IMR-90 (cell line): Measurements from ENCODE around the gene NLRP3. TPM values are rescaled to one million over a fixed set of nuclear protein-coding genes. Genes with fewer than 3 reads are reported as not detected.

Experiments
- ATAC-seq: fragments of 200-7000 bp; cut with Tn5 transposase; 2 replicates; pipeline ENCODE4 v1.9.1; 2020; ENCODE audit warnings: low read depth, mild to moderate bottlenecking, moderate library complexity
- BruUV-seq: library from RNA; stranded (reverse); fragments of 400-500 nt; replicated peaks from 2 replicates; lab custom pipeline; 2021; lab: Mats Ljungman, UMichigan
- CTCF ChIA-PET: fragments of 300-600 bp; formaldehyde crosslinking; extraction: SDS; loops from one replicate; lab custom pipeline; 2021; ENCODE audit warnings: antibody characterized with exemption; lab: Yijun Ruan, JAX
- POLR2A ChIA-PET: fragments of 300-600 bp; sonication (Branson Sonifier 250); formaldehyde crosslinking; loops from one replicate; lab custom pipeline; 2022; ENCODE audit warnings: antibody characterized with exemption; ENCODE audit not compliant: unreplicated experiment; lab: Charles Lee
- DNase-seq: peaks from one replicate; pipeline ENCODE4 v3.0.0; 2013
- H2AFZ ChIP-seq: replicated peaks from 2 replicates; pipeline ENCODE3; 2013; ENCODE audit warnings: low read length, mild to moderate bottlenecking; ENCODE audit not compliant: poor library complexity
- H2AK5ac ChIP-seq: 2 replicates; pipeline ENCODE4 v1.6.1; 2013; ENCODE audit warnings: low read depth, low read length, inconsistent platforms
- H2AK9ac ChIP-seq: replicated peaks from 2 replicates; pipeline ENCODE3; 2013; ENCODE audit warnings: mild to moderate bottlenecking, low read depth, low read length, moderate library complexity; ENCODE audit not compliant: poor library complexity
- H2BK120ac ChIP-seq: 2 replicates; pipeline ENCODE4 v1.6.1; 2013; ENCODE audit warnings: low read depth, low read length, inconsistent platforms
- H2BK15ac ChIP-seq: 3 replicates; pipeline ENCODE4 v1.6.1; 2013; ENCODE audit warnings: low read depth, low read length, inconsistent platforms
- H2BK20ac ChIP-seq: 2 replicates; pipeline ENCODE4 v1.6.1; 2013; ENCODE audit warnings: low read depth, mild to moderate bottlenecking, inconsistent platforms, low read length, moderate library complexity
- H2BK5ac ChIP-seq: 2 replicates; pipeline ENCODE4 v1.6.1; 2013; ENCODE audit warnings: mild to moderate bottlenecking, low read depth, low read length, inconsistent platforms; ENCODE audit not compliant: poor library complexity, severe bottlenecking
- H3K14ac ChIP-seq: replicated peaks from 2 replicates; pipeline ENCODE4 v1.6.1; 2013; ENCODE audit warnings: low read depth, low read length, inconsistent platforms
- H3K18ac ChIP-seq: 2 replicates; pipeline ENCODE4 v1.6.1; 2013; ENCODE audit warnings: low read depth, low read length, control low read depth
- H3K23ac ChIP-seq: 2 replicates; pipeline ENCODE4 v1.6.1; 2013; ENCODE audit warnings: low read depth, low read length, inconsistent platforms
- H3K27ac ChIP-seq: 2 replicates; pipeline ENCODE4 v1.5.1; 2013; ENCODE audit warnings: mild to moderate bottlenecking, control low read depth, low read length; ENCODE audit not compliant: insufficient read depth
- H3K27me3 ChIP-seq: 2 replicates; pipeline ENCODE4 v1.6.1; 2013; ENCODE audit warnings: low read length; ENCODE audit not compliant: control insufficient read depth, insufficient read depth
- H3K36me3 ChIP-seq: 2 replicates; pipeline ENCODE4 v1.6.1; 2013; ENCODE audit warnings: low read length, mixed read lengths; ENCODE audit not compliant: control insufficient read depth, insufficient read depth
- H3K4ac ChIP-seq: 2 replicates; pipeline ENCODE4 v1.6.1; 2013; ENCODE audit warnings: low read depth, low read length, inconsistent platforms
- H3K4me1 ChIP-seq: 2 replicates; pipeline ENCODE4 v1.6.1; 2013; ENCODE audit warnings: low read length, mixed read lengths; ENCODE audit not compliant: control insufficient read depth, insufficient read depth
- H3K4me2 ChIP-seq: 2 replicates; pipeline ENCODE4 v1.6.1; 2013; ENCODE audit warnings: low read depth, mild to moderate bottlenecking, control low read depth, low read length, moderate library complexity
- H3K4me3 ChIP-seq: 2 replicates; pipeline ENCODE4 v1.5.1; 2013; ENCODE audit warnings: low read depth, mild to moderate bottlenecking, control low read depth, low read length, moderate library complexity; ENCODE audit not compliant: insufficient read depth
- H3K56ac ChIP-seq: 2 replicates; pipeline ENCODE4 v1.6.1; 2013; ENCODE audit warnings: low read length, inconsistent platforms; ENCODE audit not compliant: insufficient read depth; ENCODE audit errors: extremely low read depth
- H3K79me1 ChIP-seq, 2 experiments: 2 replicates each; pipeline ENCODE4 v1.6.1; 2013; ENCODE audit warnings: low read length in 2 of 2, inconsistent platforms in 1 of 2, low read depth in 1 of 2
- H3K9ac ChIP-seq: 2 replicates; pipeline ENCODE4 v1.6.1; 2013; ENCODE audit warnings: low read depth, low read length, control low read depth
- H3K9me1 ChIP-seq: 2 replicates; pipeline ENCODE4 v1.6.1; 2013; ENCODE audit warnings: low read length, inconsistent platforms; ENCODE audit not compliant: insufficient read depth
- H3K9me3 ChIP-seq: 2 replicates; pipeline ENCODE4 v1.6.1; 2013; ENCODE audit warnings: low read length; ENCODE audit not compliant: control insufficient read depth, insufficient read depth
- H4K20me1 ChIP-seq: 2 replicates; pipeline ENCODE4 v1.6.1; 2013; ENCODE audit warnings: low read length, inconsistent platforms; ENCODE audit not compliant: insufficient read depth
- H4K5ac ChIP-seq: 2 replicates; pipeline ENCODE4 v1.6.1; 2013; ENCODE audit warnings: mild to moderate bottlenecking, low read depth, low read length, control low read depth
- H4K8ac ChIP-seq, 2 experiments: 2 replicates each; pipeline ENCODE4 v1.6.1; 2013; ENCODE audit warnings: low read depth in 2 of 2, low read length in 2 of 2, control low read depth in 1 of 2, inconsistent platforms in 1 of 2
- H4K91ac ChIP-seq: 2 replicates; pipeline ENCODE4 v1.6.1; 2013; ENCODE audit warnings: low read depth, low read length, inconsistent platforms; ENCODE audit not compliant: insufficient read depth
- MAFK ChIP-seq: IDR thresholded peaks from 2 replicates; pipeline ENCODE4 v1.6.1; 2012; ENCODE audit warnings: low read depth, low read length, improper control_type of control experiment
- NFE2L2 ChIP-seq: fragments of 150-350 bp; IDR thresholded peaks from 2 replicates; pipeline ENCODE4 v1.6.1; 2016; ENCODE audit warnings: low read depth, mild to moderate bottlenecking, low read length
- WGBS, 2 experiments: methylation state at CpG; one replicate each; pipeline versions ENCODE4 v1.1.5 to v1.1.7; 2013; ENCODE audit warnings: missing lambda C conversion rate in 2 of 2; ENCODE audit not compliant: insufficient read length in 1 of 2; ENCODE audit errors: extremely low coverage in 2 of 2; 5-methylcytosine and 5-hydroxymethylcytosine counted together
- dilution Hi-C: fragments of 300-500 bp; cut with HindIII; formaldehyde crosslinking; loops from one replicate; pipeline ENCODE4 v1.14.3; 2018; ENCODE audit warnings: low sequenced_read_pairs; ENCODE audit not compliant: unreplicated experiment
- in situ Hi-C: fragments of 300-500 bp; cut with MboI; formaldehyde crosslinking; loops from 3 replicates; pipeline ENCODE4 v1.14.3; 2019; ENCODE audit warnings: low sequenced_read_pairs, inconsistent platforms, mixed read lengths
- intact Hi-C: fragments of 100-400 bp; cut with micrococcal nuclease; formaldehyde crosslinking; loops from 2 replicates; pipeline ENCODE4 v1.10.0; 2022
- polyA plus RNA-seq, 3 experiments: library from polyadenylated mRNA; depleted of rRNA; stranded (reverse); fragments of >200 nt; gene quantifications; 2 replicates each; pipeline ENCODE4 v1.2.3, GENCODE V29; 2012; ENCODE audit warnings: low replicate concordance in 1 of 3
- total RNA-seq: library from RNA; depleted of rRNA; stranded (reverse); fragments of >200 nt; gene quantifications from 2 replicates; pipeline ENCODE4 v1.2.3, GENCODE V29; 2012

NLRP3 gene
- total and polyA plus RNA-seq, 2 of the 4 experiments (the other 2 are of a cell fraction) = 0.18 TPM; not detected in 1

- no peak overlapping the region for H2BK5ac ChIP-seq
- H3K9me1 ChIP-seq = no peaks in the 10 kb centered on the region
- POLR2A ChIA-PET = no interaction called here
- no peak overlapping the region for H3K18ac ChIP-seq
- in situ Hi-C loops = no loop called here
- BruUV-seq = no TSS peak
- H3K9me3 ChIP-seq = peaks cover 3% of the 10 kb centered on the region
- H3K9ac ChIP-seq = no peak overlapping the region
- H2AFZ ChIP-seq = no peak overlapping the region
- no peaks in the 10 kb centered on the region for H3K4me1 ChIP-seq
- no peak overlapping the region for H2BK15ac ChIP-seq
- no peaks in the 10 kb centered on the region for H3K79me1 ChIP-seq
- no peaks in the 10 kb centered on the region for H3K36me3 ChIP-seq
- ATAC-seq = no peak
- no peak overlapping the region for H3K14ac ChIP-seq
- H3K4ac ChIP-seq = no peak overlapping the region
- no peak for DNase-seq
- no peak overlapping the region for H3K23ac ChIP-seq
- no peak overlapping the region for H3K4me2 ChIP-seq
- H2AK5ac ChIP-seq = no peak overlapping the region
- no peak overlapping the region for H2AK9ac ChIP-seq
- H4K91ac ChIP-seq = no peak overlapping the region
- no peak overlapping the region for H3K56ac ChIP-seq
- CTCF ChIA-PET = no interaction called here
- H3K27me3 ChIP-seq = no peaks in the 10 kb centered on the region
- H4K8ac ChIP-seq = no peak overlapping the region
- no peak for TF ChIP-seq MAFK
- no peak for TF ChIP-seq NFE2L2
- dilution Hi-C loops = no loop called here
- H3K27ac ChIP-seq = no peak overlapping the region
- H4K5ac ChIP-seq = no peak overlapping the region
- H3K4me3 ChIP-seq = no peak overlapping the region
- H4K20me1 ChIP-seq = no peaks in the 10 kb centered on the region
- H2BK120ac ChIP-seq = no peak overlapping the region
- H2BK20ac ChIP-seq = no peak overlapping the region
- WGBS, 2 experiments = 25% methylated on average over 1 of the region's 4 CpGs; no CpG with 5 or more reads in 1 of the 2 experiments
- intact Hi-C loops = no loop called here
These were observed 37.3 kb downstream of the NLRP3 start for GRCh38 chr1:247453245-247453644.
